Measurements from ENCODE around the gene PDE3B. TPM values are rescaled to one million over a fixed set of nuclear protein-coding genes. Genes with fewer than 3 reads are reported as not detected.

Gene PDE3B
- total RNA-seq, 1 donor from 2014 or later: 41.1 TPM

DNA sequence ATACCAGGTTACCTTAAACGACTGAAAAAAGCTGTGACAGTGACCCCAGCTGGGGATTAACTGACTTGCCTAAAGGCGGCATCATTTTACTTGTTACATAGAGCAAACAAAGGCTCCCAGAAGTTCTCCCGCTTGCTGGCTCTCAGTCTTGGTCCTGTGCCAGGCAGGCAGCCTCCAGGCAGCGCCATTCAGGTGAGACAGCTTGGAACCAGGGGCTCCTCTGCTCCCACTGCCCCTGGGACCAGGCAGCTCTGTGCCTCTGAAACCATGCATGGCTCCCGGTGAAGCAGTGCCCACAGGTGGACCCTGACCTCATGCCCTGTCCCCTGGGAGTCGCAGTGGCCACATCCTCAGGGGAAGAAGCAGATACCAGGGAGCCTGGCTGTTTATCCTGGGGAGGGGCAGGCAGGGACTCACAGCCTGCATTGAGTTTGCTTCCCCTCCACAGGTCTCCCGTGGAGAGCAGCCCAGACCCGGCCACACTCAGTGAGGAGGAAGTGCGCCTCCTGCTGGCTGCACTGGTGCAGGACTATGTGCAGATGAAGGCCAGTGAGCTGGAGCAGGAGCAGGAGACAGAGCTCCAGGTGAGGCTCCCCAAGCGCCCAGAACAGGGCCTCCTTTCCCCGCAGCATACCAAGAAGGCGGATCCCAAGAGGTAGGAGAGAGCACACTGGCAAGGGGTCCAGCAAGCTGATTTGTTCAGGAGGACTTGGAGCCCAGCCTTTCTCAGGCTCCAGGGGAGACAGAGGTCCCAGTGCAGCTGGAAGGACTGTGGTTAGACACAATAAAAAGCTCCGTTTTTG lies 264.0 kb downstream of the PDE3B start:
- ATAC-seq (peak; percentile 67), DNase-seq (ENCODE audit: low spot score) (peak; percentile 75)

DNA sequence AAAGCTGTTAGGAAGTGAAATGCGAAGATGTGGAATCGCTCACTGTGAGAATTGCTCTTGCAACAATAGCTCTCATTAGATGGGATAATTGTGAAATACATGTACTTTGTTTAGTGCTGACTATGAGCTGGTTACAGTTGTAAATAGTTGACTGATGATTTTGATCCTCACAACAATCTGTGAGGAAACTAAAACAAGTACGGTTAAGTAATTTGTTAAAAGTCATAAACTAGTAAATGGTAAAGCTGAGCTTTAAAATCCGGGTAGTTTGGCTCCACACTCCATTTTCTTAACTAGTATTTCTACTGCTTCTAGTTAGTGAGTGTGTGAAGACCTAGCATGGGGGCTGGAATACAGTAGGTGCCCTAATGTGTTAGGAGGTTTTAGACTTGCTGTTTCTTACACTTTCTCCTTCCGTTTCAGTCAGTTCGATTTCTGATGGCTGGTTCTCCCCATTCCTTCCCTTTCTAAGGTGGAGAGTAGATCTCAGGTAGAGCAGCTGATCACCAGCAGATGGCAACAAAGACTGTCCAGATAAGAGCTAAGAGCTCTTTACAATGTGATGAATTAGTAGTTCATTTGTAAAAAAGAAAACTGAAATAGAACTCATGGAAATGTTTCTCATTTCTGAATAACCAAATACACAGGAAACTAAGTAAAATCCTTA lies 264.7 kb downstream of the PDE3B start:
- DNase-seq (ENCODE audit: low spot score): no peak
- ATAC-seq: peak; percentile 56

DNA sequence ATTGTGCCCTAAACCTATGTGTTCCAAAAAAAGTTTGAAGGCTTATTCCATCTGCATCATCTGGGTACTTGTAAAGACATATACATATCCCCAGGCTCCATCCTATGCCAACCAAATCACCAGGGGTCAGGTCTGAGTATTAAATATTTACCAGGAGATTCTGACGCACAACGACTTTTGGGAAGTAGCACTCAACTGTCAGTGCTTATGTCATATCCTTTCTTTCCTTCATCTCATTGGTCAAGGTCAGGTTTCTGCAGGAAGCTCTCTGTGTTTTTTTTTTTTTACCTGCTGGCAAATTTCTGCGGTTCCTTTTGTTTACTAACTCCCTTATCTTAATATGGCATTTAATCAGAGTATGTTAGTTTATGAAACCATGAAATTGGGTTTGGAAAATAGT lies 270.9 kb downstream of the PDE3B start:
- DNase-seq (ENCODE audit: low spot score): no peak
- ATAC-seq: no peak

- no peak for DNase-seq (ENCODE audit: low spot score)
- no peak for ATAC-seq
Observed at GRCh38 chr11:14916403-14916802, 272.8 kb downstream of the PDE3B start.

Other genes starting within 250 kb of the PDE3B start
- 40.8 TPM for gene COPB1, start 144.0 kb upstream of the PDE3B start, total RNA-seq
- gene PSMA1, start 123.4 kb upstream of the PDE3B start, total RNA-seq: 63.9 TPM
- 6.6 TPM for gene CYP2R1, start 248.4 kb downstream of the PDE3B start, total RNA-seq